Posterior vena cava (tissue), 2 donors: ENCODE results near the gene CAPN13. TPM values are rescaled to one million over a fixed set of nuclear protein-coding genes. Genes with fewer than 3 reads are reported as not detected.

Source experiments
- DNase-seq: peaks from one replicate; pipeline ENCODE4 v3.0.0-alpha.2; 2020; ENCODE audit warnings: low spot score
- intact Hi-C, 2 donors: fragments of 100-400 bp; cut with DNase I; formaldehyde crosslinking; loops; one replicate each; pipeline versions ENCODE4 v1.14.1 to v1.14.2; 2022 to 2023
- total RNA-seq, 2 donors: library from RNA; stranded (reverse); fragmentation: NEBNext Ultra II Directional; extraction: Animal tissue kit (Norgen Biotek cat#: 25700); gene quantifications; one replicate each; pipeline ENCODE4 v1.2.1, GENCODE V29; 2021
- donor health status: DM: yes; HTN: yes; CAD: no.
- donor health status: DM: yes; HTN: yes; CAD: no.

The CAPN13 gene
- total RNA-seq, 2 donors from 2014 or later, result not detected

GRCh38 chr2:30691948-30692828 is 115.1 kb downstream of the CAPN13 start:
- peak; percentile 72 for DNase-seq
- intact Hi-C loops, result loop anchor here in 1 of 2 donors (10.0 kb wide), 1 partner anchor 197 kb away; no protein-coding TSS in a partner anchor

DNA sequence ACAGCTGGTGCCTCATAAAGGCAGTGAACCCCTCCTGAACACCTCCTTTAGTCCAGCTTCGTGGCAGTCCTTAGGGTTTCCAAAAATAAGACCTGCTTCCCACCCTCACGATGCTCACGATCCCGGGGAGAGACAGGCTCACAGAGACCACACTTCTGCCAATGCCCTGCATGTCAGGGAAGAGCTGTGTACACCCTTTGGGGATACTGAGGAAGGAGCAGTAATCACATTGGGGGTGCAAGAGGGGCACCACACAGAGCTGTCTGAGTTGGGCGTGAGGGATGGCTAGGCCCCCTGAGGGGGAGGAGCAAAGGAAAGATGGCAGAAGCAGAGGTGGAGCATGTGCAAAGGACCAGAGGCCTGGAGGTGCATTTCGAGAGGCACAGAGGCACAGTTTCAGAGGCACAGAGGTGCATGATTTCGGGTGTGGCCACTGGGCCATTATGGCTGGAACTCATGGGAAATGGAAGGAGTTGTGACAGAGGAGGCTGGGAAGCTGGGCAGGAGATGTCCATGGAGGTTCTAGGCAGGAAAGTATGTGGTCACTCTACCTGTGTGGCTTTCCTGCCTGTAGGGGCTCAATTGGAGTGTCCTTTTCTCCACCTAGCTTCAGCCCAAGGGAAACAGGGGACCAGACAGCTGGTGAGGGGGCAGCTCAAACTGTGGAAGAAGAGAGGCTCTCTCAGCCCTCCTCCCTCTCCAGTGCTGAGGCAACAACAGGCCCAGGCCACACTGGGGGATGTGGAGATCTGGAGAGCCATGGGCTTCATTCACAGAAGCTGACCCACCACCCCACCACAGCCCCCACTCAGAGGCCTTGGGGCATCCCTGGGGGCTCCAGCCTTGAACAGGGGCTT is 115.9 kb downstream of the CAPN13 start:
- DNase-seq, result peak; percentile 76
- intact Hi-C loops, result loop anchor here in 1 of 2 donors (10.0 kb wide), 1 partner anchor 197 kb away; no protein-coding TSS in a partner anchor

GRCh38 chr2:30690126-30690561 is 117.1 kb downstream of the CAPN13 start:
- intact Hi-C loops, result loop anchor here in 1 of 2 donors (10.0 kb wide), 1 partner anchor 195 kb away; no protein-coding TSS in a partner anchor
- DNase-seq, result peak; percentile 70

- intact Hi-C loops, result loop anchor here in 1 of 2 donors (10.0 kb wide), 1 partner anchor 195 kb away; no protein-coding TSS in a partner anchor
Measured at GRCh38 chr2:30689496-30690125, 117.6 kb downstream of the CAPN13 start.

GRCh38 chr2:30688956-30689401 is 118.3 kb downstream of the CAPN13 start:
- intact Hi-C loops, result no loop called here
- peak; percentile 62 for DNase-seq

More at GRCh38 chr2:30689496-30690125, 117.6 kb downstream of the CAPN13 start:
- DNase-seq, result peak; percentile 59

GRCh38 chr2:30686669-30687068 is 120.6 kb downstream of the CAPN13 start:
- peak; percentile 42 for DNase-seq
- intact Hi-C loops, result no loop called here

- no peak for DNase-seq
- intact Hi-C loops, result no loop called here
Measured at GRCh38 chr2:30686000-30686399, 121.2 kb downstream of the CAPN13 start.

DNA sequence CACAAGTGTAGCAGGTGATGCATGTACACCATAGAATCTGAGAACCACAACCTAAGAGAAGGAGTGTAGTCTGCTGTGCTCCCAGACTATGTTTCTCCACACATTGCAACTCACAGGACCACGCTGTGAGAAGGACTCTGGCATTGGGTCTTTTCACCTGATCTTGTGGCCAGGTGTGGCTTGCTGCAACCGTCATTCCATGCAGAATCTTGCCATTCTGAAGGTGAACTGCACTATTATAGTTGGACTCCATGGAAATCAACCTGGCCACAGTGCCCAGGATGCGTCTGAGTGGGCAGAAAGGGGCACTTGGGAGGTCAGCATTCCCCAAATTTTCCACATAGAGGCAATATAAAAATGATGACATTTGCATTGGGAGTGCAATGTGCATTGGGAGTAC is 122.2 kb downstream of the CAPN13 start:
- DNase-seq, result peak; percentile 42
- intact Hi-C loops, result loop anchor here in 1 of 2 donors (5.0 kb wide), 1 partner anchor 1963 kb away; no protein-coding TSS in a partner anchor

DNA sequence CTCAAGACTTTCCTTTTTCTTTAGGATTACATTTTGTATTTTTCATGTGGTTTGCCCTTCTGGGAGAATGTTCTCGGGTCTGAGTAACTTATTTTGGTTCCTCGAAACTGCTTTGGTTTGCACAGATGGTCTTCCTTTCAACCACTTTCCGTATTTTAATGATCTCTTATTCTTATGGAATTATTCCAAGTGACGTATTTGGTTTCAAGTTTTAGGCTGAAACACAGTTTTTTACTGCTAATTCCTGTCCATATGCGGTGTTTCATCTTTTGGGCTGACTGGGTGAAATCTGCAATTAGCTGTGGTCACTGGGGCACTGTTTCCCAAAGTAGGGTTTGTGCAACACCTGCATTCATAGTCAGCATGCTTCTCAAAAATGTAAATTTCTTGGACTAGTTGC is 122.7 kb downstream of the CAPN13 start:
- DNase-seq, result no peak

GRCh38 chr2:30684026-30684425 is 123.2 kb downstream of the CAPN13 start:
- intact Hi-C loops, result loop anchor here in 1 of 2 donors (5.0 kb wide), 1 partner anchor 1962 kb away; no protein-coding TSS in a partner anchor
- DNase-seq, result no peak

More for the DNA sequence above, 122.7 kb downstream of the CAPN13 start:
- intact Hi-C loops, result loop anchor here in 1 of 2 donors (5.0 kb wide), 1 partner anchor 1962 kb away; no protein-coding TSS in a partner anchor

DNA sequence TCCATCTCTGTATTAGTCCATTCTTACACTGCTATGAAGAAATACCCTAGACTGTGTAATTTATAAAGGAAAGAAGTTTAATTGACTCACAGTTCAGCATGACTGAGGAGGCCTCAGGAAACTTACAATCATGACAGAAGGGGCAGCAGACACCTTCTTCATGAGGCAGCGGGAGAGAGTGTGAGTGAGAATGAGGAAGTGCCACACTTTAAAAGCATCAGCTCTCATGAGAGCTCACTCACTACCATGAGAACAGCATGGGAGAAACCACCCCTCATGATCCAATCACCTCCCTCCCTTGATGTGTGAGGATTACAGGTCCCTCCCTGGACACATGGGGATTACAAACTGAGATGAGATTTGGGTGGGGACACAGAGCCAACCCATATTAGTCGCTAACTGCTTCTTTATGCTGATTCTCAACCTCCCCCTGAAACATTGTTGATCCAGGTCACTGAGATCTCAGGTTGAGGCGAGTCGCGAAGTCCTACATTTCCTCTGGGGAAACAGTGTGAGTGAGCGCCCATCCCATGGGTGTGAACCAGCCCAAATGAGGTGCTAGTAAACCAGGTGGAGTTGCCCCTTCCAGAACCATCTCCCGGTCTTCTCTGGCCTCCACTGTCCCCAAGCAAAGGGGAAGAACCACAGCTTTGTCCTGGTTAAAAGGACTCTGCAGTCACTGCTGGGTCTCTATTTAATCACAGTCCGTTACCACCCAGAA is 123.8 kb downstream of the CAPN13 start:
- intact Hi-C loops, result loop anchor here in 1 of 2 donors (5.0 kb wide), 1 partner anchor 1961 kb away; no protein-coding TSS in a partner anchor
- DNase-seq, result no peak

GRCh38 chr2:30681022-30681421 is 126.2 kb downstream of the CAPN13 start:
- no peak for DNase-seq
- intact Hi-C loops, result loop anchor here in 1 of 2 donors (5.0 kb wide), 1 partner anchor 1959 kb away; no protein-coding TSS in a partner anchor

GRCh38 chr2:30680121-30680520 is 127.1 kb downstream of the CAPN13 start:
- DNase-seq, result no peak
- intact Hi-C loops, result loop anchor here in 1 of 2 donors (5.0 kb wide), 1 partner anchor 1958 kb away; no protein-coding TSS in a partner anchor

DNA sequence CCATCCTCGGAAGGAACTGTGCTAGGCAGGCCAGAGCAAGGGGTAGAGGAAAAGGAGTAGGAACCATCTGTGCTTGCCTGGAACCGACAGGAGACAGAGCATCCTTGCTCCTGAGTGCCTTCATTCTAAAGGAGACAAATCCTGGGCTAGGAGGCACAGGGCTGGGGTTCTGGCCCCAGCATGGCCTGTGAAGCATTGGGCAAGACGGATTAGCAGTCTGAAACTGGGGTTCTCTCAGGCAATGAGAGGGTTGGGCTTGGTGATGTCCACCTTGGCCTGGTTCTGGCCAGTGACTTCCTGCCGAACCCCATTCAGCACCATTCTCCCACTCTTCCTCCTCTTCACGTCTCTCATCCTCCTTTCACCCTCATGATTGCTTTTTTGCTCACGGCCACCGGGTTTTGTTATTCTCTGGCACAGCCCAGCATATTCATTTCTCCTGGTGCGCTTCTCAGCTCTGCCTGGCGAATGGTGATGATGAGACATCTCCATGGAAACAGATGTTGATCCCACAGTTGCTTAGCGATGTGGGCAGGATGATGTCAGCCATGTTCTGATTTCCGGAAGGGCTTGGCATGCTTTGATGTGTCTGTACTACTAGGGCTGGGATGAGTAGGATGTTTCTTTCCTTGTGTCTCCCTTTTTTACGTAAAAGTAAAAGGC is 127.7 kb downstream of the CAPN13 start:
- no peak for DNase-seq
- intact Hi-C loops, result loop anchor here in 1 of 2 donors (5.0 kb wide), 1 partner anchor 1957 kb away; no protein-coding TSS in a partner anchor

GRCh38 chr2:30678410-30679137 is 128.7 kb downstream of the CAPN13 start:
- intact Hi-C loops, result no loop called here
- no peak for DNase-seq

- intact Hi-C loops, result no loop called here
- no peak for DNase-seq
Measured at GRCh38 chr2:30677861-30678385, 129.3 kb downstream of the CAPN13 start.
